Panc1 (cell line): ENCODE measurements around the gene CRELD2. TPM values are rescaled to one million over a fixed set of nuclear protein-coding genes. Genes with fewer than 3 reads are reported as not detected.
A peak's percentile ranks its signal among the peaks of the same experiment; 100 is the strongest.

Experiments
- ATAC-seq: fragments of 200-7000 bp; cut with Tn5 transposase; 2 replicates; pipeline ENCODE4 v1.9.1; 2020; ENCODE audit warnings: mild to moderate bottlenecking, moderate library complexity
- BruUV-seq: library from RNA; stranded (reverse); fragments of 400-500 nt; replicated peaks from 2 replicates; lab custom pipeline; 2021; lab: Mats Ljungman, UMichigan
- CTCF ChIA-PET: fragments of 300-600 bp; sonication (Branson Sonifier 250); formaldehyde crosslinking; loops from one replicate; lab custom pipeline; 2022; ENCODE audit warnings: antibody characterized with exemption; lab: Charles Lee
- POLR2A ChIA-PET: fragments of 300-600 bp; sonication (Branson Sonifier 250); formaldehyde crosslinking; loops from one replicate; lab custom pipeline; 2022; ENCODE audit warnings: antibody characterized with exemption; lab: Charles Lee
- DNase-seq: peaks from one replicate; pipeline ENCODE4 v3.0.0-alpha.2; 2010; ENCODE audit warnings: low read depth, low spot score
- H3K27ac ChIP-seq: 2 replicates; pipeline ENCODE4 v1.5.1; 2011; ENCODE audit warnings: mild to moderate bottlenecking, low read length, inconsistent platforms
- H3K27me3 ChIP-seq: fragments of 200-500 bp; sonication (Bioruptor generic); 2 replicates; pipeline ENCODE4 v1.6.0; 2014; ENCODE audit warnings: low read length, inconsistent platforms; ENCODE audit not compliant: control insufficient read depth, insufficient read depth
- H3K36me3 ChIP-seq: fragments of 200-500 bp; sonication (Bioruptor generic); 2 replicates; pipeline ENCODE4 v1.5.1; 2014; ENCODE audit warnings: inconsistent platforms, mild to moderate bottlenecking, low read length, moderate library complexity; ENCODE audit not compliant: control insufficient read depth, insufficient read depth
- H3K4me1 ChIP-seq: 2 replicates; pipeline ENCODE4 v1.5.1; 2011; ENCODE audit warnings: inconsistent platforms, mild to moderate bottlenecking, low read length, moderate library complexity; ENCODE audit not compliant: control insufficient read depth, insufficient read depth
- H3K4me3 ChIP-seq, 2 experiments: 2 replicates each; pipeline ENCODE4 v1.5.1; 2011 to 2012; ENCODE audit warnings: low read depth in 2 of 2, low read length in 2 of 2, mild to moderate bottlenecking in 2 of 2, inconsistent platforms in 1 of 2, moderate library complexity in 1 of 2
- H3K9me3 ChIP-seq: fragments of 200-500 bp; sonication (Bioruptor generic); 2 replicates; pipeline ENCODE4 v1.5.1; 2014; ENCODE audit warnings: low read depth, mild to moderate bottlenecking, inconsistent platforms, low read length, moderate library complexity; ENCODE audit not compliant: control insufficient read depth, insufficient read depth
- CTCF ChIP-seq: fragments of 450-650 bp; IDR thresholded peaks from 2 replicates; pipeline ENCODE4 v1.5.1; 2017; ENCODE audit warnings: mild to moderate bottlenecking
- POLR2AphosphoS5 ChIP-seq: IDR thresholded peaks from 2 replicates; pipeline ENCODE4 v1.6.1; 2012; ENCODE audit warnings: mild to moderate bottlenecking, low read depth, low read length, moderate library complexity
- SIN3A ChIP-seq: IDR thresholded peaks from 2 replicates; pipeline ENCODE4 v1.6.1; 2012; ENCODE audit warnings: low read depth, mild to moderate bottlenecking, low read length, moderate library complexity, borderline replicate concordance; ENCODE audit not compliant: insufficient read depth
- TCF7L2 ChIP-seq: IDR thresholded peaks from 2 replicates; pipeline ENCODE4 v1.6.1; 2011; ENCODE audit warnings: mild to moderate bottlenecking, low read depth, low read length, inconsistent platforms
- in situ Hi-C: cut with HindIII; loops from 2 replicates; pipeline ENCODE4 v1.10.0; 2016; ENCODE audit warnings: low sequenced_read_pairs, low pct_unique_long_range_greater_than_20kb
- intact Hi-C: fragments of 100-400 bp; cut with micrococcal nuclease; formaldehyde crosslinking; loops from one replicate; pipeline ENCODE4 v1.10.0; 2022; ENCODE audit not compliant: unreplicated experiment
- total RNA-seq: library from RNA; stranded (reverse); gene quantifications from one replicate; pipeline ENCODE4 v1.2.1, GENCODE V29; 2021; ENCODE audit not compliant: unreplicated experiment
- TF ChIP-seq, protein P1 (sequence below), 2 experiments: IDR thresholded peaks; 2 replicates each; pipeline ENCODE4 v1.6.1; 2011 to 2012; ENCODE audit warnings: low read depth in 2 of 2, control low read depth in 1 of 2, low read length in 1 of 2, mild to moderate bottlenecking in 1 of 2, moderate library complexity in 1 of 2; ENCODE audit not compliant: insufficient read depth in 1 of 2

The CRELD2 gene
- total RNA-seq, 1 experiment from 2014 or later: 59.7 TPM

GRCh38 chr22:49941507-49942316 lies 23.3 kb downstream of the CRELD2 start:
- no peaks in the 10 kb centered on the region for H3K36me3 ChIP-seq
- no peaks in the 10 kb centered on the region for H3K9me3 ChIP-seq
- no peak for TF ChIP-seq POLR2AphosphoS5
- TF ChIP-seq, protein P1, sequence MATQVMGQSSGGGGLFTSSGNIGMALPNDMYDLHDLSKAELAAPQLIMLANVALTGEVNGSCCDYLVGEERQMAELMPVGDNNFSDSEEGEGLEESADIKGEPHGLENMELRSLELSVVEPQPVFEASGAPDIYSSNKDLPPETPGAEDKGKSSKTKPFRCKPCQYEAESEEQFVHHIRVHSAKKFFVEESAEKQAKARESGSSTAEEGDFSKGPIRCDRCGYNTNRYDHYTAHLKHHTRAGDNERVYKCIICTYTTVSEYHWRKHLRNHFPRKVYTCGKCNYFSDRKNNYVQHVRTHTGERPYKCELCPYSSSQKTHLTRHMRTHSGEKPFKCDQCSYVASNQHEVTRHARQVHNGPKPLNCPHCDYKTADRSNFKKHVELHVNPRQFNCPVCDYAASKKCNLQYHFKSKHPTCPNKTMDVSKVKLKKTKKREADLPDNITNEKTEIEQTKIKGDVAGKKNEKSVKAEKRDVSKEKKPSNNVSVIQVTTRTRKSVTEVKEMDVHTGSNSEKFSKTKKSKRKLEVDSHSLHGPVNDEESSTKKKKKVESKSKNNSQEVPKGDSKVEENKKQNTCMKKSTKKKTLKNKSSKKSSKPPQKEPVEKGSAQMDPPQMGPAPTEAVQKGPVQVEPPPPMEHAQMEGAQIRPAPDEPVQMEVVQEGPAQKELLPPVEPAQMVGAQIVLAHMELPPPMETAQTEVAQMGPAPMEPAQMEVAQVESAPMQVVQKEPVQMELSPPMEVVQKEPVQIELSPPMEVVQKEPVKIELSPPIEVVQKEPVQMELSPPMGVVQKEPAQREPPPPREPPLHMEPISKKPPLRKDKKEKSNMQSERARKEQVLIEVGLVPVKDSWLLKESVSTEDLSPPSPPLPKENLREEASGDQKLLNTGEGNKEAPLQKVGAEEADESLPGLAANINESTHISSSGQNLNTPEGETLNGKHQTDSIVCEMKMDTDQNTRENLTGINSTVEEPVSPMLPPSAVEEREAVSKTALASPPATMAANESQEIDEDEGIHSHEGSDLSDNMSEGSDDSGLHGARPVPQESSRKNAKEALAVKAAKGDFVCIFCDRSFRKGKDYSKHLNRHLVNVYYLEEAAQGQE (IDR thresholded peaks at IDR 0.05; ENCODE audit: insufficient read depth in 1 of 2, low read depth in 2 of 2, low read length in 1 of 2): no peak
- no peak for TF ChIP-seq CTCF
- TF ChIP-seq SIN3A: no peak
- no peak for TF ChIP-seq TCF7L2
- BruUV-seq: no TSS peak
- ChIA-PET CTCF (no interaction called here), POLR2A (no interaction called here)
- H3K4me1 ChIP-seq: peaks cover 35% of the 10 kb centered on the region
- H3K27ac ChIP-seq: no peak overlapping the region
- in situ Hi-C loops (no loop called here), intact Hi-C loops (no loop called here)
- no peaks in the 10 kb centered on the region for H3K27me3 ChIP-seq
- H3K4me3 ChIP-seq: no peak overlapping the region
- no peak for DNase-seq
- no peak for ATAC-seq

DNA sequence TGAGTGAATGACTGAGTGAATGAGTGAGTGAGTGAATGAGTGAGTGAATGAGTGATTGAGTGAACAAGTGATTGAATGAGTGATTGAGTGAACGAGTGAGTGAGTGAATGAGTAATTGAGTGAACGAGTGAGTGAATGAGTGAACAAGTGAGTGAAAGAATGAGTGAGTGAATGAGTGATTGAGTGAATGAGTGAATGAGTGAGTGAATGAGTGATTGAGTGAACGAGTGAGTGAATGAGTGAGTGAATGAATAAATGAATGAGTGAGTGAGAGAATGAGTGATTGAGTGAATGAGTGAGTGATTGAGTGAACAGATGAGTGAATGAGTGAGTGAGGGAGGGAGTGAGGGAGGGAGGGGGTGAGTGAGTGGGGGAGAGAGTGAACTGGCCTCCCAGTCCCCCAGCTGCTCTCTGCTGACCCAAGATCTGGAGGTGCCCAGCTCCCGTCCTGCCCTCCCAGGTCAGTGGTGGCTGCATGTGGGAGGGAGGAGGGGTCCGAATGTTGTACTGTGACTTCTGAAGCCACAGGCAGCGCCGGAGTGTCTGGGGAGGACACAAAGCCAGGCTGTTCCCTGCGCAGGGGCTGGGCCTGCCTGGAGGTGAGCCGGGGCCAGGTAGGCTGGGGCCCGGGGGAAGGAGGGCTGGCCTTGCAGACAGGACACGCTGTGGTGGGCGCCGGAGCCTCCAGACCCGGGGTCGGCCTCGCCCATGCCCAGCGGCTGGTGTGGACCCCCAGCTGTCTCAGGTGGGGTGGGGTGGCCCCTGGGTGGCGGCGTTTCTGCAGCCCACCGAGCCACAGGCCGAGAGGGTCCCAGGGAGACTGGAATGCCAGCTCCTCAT lies 24.4 kb downstream of the CRELD2 start:
- no TSS peak for BruUV-seq
- Histone ChIP-seq H3K27ac (peak overlapping the region; percentile 89), H3K4me1 (peaks cover 26% of the 10 kb centered on the region), H3K27me3 (no peaks in the 10 kb centered on the region), H3K9me3 (no peaks in the 10 kb centered on the region), H3K4me3 (no peak overlapping the region), H3K36me3 (no peaks in the 10 kb centered on the region)
- no peak for DNase-seq
- in situ Hi-C loops: no loop called here
- intact Hi-C loops: no loop called here
- TF ChIP-seq, protein P1 (IDR thresholded peaks at IDR 0.05; ENCODE audit: insufficient read depth in 1 of 2, low read depth in 2 of 2, low read length in 1 of 2): no peak
- no peak for TF ChIP-seq SIN3A
- TF ChIP-seq TCF7L2: no peak
- no peak for TF ChIP-seq POLR2AphosphoS5
- TF ChIP-seq CTCF: no peak
- POLR2A ChIA-PET: no interaction called here
- CTCF ChIA-PET: interaction anchor here (0.6 kb wide), 1 partner anchor 87 kb away, joined by 3 read pairs; no protein-coding TSS in a partner anchor
- peak; percentile 74 for ATAC-seq
